ENCODE data around the gene PLK1.

GRCh38 chr16:23635958-23636357 lies 42.7 kb upstream of the PLK1 start:
- TF ChIP-seq CTCF (IDR thresholded peaks at IDR 0.05) (no peak), POLR2AphosphoS5 (IDR thresholded peaks at IDR 0.05; ENCODE audit: insufficient read depth in 1 of 2, low read depth in 1 of 2) (no peak)

All from vagina (tissue), 2 donors.